Measurements from ENCODE around the gene IBTK. TPM values are rescaled to one million over a fixed set of nuclear protein-coding genes. Genes with fewer than 3 reads are reported as not detected.

The IBTK gene
- total RNA-seq, 1 experiment from 2014 or later = 17.1 TPM

GRCh38 chr6:82144852-82145340, 102.6 kb downstream of the IBTK start:
- no peaks in the 10 kb centered on the region for H3K27me3 ChIP-seq (ENCODE audit: insufficient read depth, low read length)
- H3K14ac ChIP-seq (ENCODE audit: insufficient read depth, low read length) = no peak overlapping the region
- H3K27ac Mint-ChIP-seq = peak overlapping the region in 1 of 3 experiments; percentile 51; a peak in 1 of 7 replicates
- no peak overlapping the region for H2AK5ac ChIP-seq (ENCODE audit: insufficient read length, low read length)
- H2BK5ac ChIP-seq (ENCODE audit: insufficient read length, low read length) = no peak overlapping the region
- H3K9me3 ChIP-seq (ENCODE audit: control insufficient read depth, low read depth, low read length) = no peaks in the 10 kb centered on the region
- H3K36me3 Mint-ChIP-seq (ENCODE audit: insufficient read depth in 1 of 3, low read depth in 3 of 3) = no peaks in the 10 kb centered on the region
- H3T11ph ChIP-seq (ENCODE audit: low read length) = no peak overlapping the region
- H4K5ac ChIP-seq (ENCODE audit: insufficient read length, low read depth, low read length) = no peak overlapping the region
- no peak overlapping the region for H3K4me2 ChIP-seq (ENCODE audit: insufficient read depth, insufficient read length, low read length)
- no peak overlapping the region for H3K27ac ChIP-seq (ENCODE audit: insufficient read length, low read depth, low read length)
- H4K8ac ChIP-seq (replicated peaks; ENCODE audit: insufficient read length, low read depth, low read length) = no peak overlapping the region
- no peak for TF ChIP-seq CTCF (conservative IDR thresholded peaks at IDR 0.05)
- H2AFZ ChIP-seq (ENCODE audit: low read length) = peak overlapping the region; percentile 23
- no peaks in the 10 kb centered on the region for H3K4me1 ChIP-seq (ENCODE audit: insufficient read depth, low read length)
- H4K91ac ChIP-seq (ENCODE audit: insufficient read length, low read depth, low read length) = no peak overlapping the region
- no CpG with 5 or more reads among the region's 5 CpGs for WGBS (ENCODE audit: extremely low coverage, insufficient read length, low lambda C conversion rate)
- H3K4ac ChIP-seq (ENCODE audit: low read depth, low read length) = no peak overlapping the region
- no peaks in the 10 kb centered on the region for H3K79me2 ChIP-seq (ENCODE audit: insufficient read depth, low read length)
- H3K9me3 Mint-ChIP-seq = no peaks in the 10 kb centered on the region; a peak in 1 of 5 replicates
- H4K20me1 ChIP-seq (ENCODE audit: control insufficient read depth, insufficient read depth, insufficient read length) = no peaks in the 10 kb centered on the region
- H3K27me3 Mint-ChIP-seq (ENCODE audit: low read depth) = no peaks in the 10 kb centered on the region
- H3K23me2 ChIP-seq (ENCODE audit: insufficient read length, low read depth, low read length, poor library complexity, severe bottlenecking) = no peaks in the 10 kb centered on the region
- no peak overlapping the region for H3K23ac ChIP-seq (ENCODE audit: insufficient read length, low read depth, low read length)
- no peak overlapping the region for H3K9ac ChIP-seq (ENCODE audit: extremely low read depth, insufficient read length, low read length)
- H2BK15ac ChIP-seq (ENCODE audit: low read depth, low read length) = no peak overlapping the region
- no peak overlapping the region for H2BK12ac ChIP-seq (ENCODE audit: insufficient read length, low read depth, low read length)
- H2BK20ac ChIP-seq (ENCODE audit: low read depth, low read length, poor library complexity, severe bottlenecking) = no peak overlapping the region
- no peak overlapping the region for H2BK120ac ChIP-seq (ENCODE audit: low read depth, low read length, poor library complexity, severe bottlenecking)
- no peak overlapping the region for H3K4me3 Mint-ChIP-seq
- no peak for DNase-seq
- no peaks in the 10 kb centered on the region for H3K79me1 ChIP-seq (ENCODE audit: insufficient read depth, low read depth, low read length, poor library complexity, severe bottlenecking)
- H3K18ac ChIP-seq (ENCODE audit: insufficient read length, low read depth, low read length) = no peak overlapping the region
- H3K56ac ChIP-seq (ENCODE audit: insufficient read length, low read depth, low read length) = no peak overlapping the region
- peaks cover 6 to 8% of the 10 kb centered on the region in 2 experiments for H3K4me1 Mint-ChIP-seq

Data from H9 (cell line).